Hepatocyte (in vitro differentiated cells): ENCODE data around the gene GCNA. TPM values are rescaled to one million over a fixed set of nuclear protein-coding genes. Genes with fewer than 3 reads are reported as not detected.
A peak's percentile ranks its signal among the peaks of the same experiment; 100 is the strongest.

Experiments used
- DNase-seq: peaks from one replicate; pipeline ENCODE4 v3.0.0-alpha.2; 2016; ENCODE audit warnings: low spot score
- H2AFZ ChIP-seq: fragments of 200-600 bp; sonication (generic); 2 replicates; pipeline ENCODE4 v1.6.0; 2016; ENCODE audit warnings: antibody characterized with exemption, mild to moderate bottlenecking
- H3K27ac ChIP-seq: fragments of 200-600 bp; sonication (generic); 2 replicates; pipeline ENCODE4 v1.5.1; 2016; ENCODE audit warnings: mild to moderate bottlenecking
- H3K27me3 ChIP-seq: fragments of 200-600 bp; sonication (generic); 2 replicates; pipeline ENCODE4 v1.6.1; 2016
- H3K36me3 ChIP-seq: fragments of 200-600 bp; sonication (generic); replicated peaks from 2 replicates; pipeline ENCODE4 v1.5.1; 2016; ENCODE audit warnings: low read depth; ENCODE audit not compliant: insufficient read depth
- H3K4me1 ChIP-seq: fragments of 200-600 bp; sonication (generic); 2 replicates; pipeline ENCODE4 v1.5.1; 2016; ENCODE audit warnings: mild to moderate bottlenecking, moderate library complexity; ENCODE audit not compliant: insufficient read depth
- H3K4me2 ChIP-seq: fragments of 200-600 bp; sonication (generic); 2 replicates; pipeline ENCODE4 v1.6.0; 2016
- H3K4me3 ChIP-seq: fragments of 200-600 bp; sonication (generic); 2 replicates; pipeline ENCODE4 v1.5.1; 2016; ENCODE audit warnings: mild to moderate bottlenecking
- H3K79me2 ChIP-seq: fragments of 200-600 bp; sonication (generic); 2 replicates; pipeline ENCODE4 v1.6.0; 2017; ENCODE audit warnings: mild to moderate bottlenecking
- H3K9me2 ChIP-seq: fragments of 200-600 bp; sonication (generic); replicated peaks from 2 replicates; pipeline ENCODE4 v1.6.0; 2017; ENCODE audit warnings: mild to moderate bottlenecking; ENCODE audit not compliant: insufficient read depth
- H3K9me3 ChIP-seq: fragments of 200-600 bp; sonication (generic); 2 replicates; pipeline ENCODE4 v1.5.1; 2016; ENCODE audit warnings: low read depth, mild to moderate bottlenecking
- H4K20me1 ChIP-seq: fragments of 200-600 bp; sonication (generic); 2 replicates; pipeline ENCODE4 v1.6.0; 2016; ENCODE audit warnings: mild to moderate bottlenecking; ENCODE audit not compliant: insufficient read depth, poor library complexity, severe bottlenecking
- CTCF ChIP-seq: fragments of 200-600 bp; sonication (generic); IDR thresholded peaks from 2 replicates; pipeline ENCODE4 v1.5.1; 2016; ENCODE audit warnings: antibody characterized with exemption, mild to moderate bottlenecking; ENCODE audit not compliant: poor library complexity
- EZH2 ChIP-seq: fragments of 200-600 bp; sonication (generic); IDR thresholded peaks from 2 replicates; pipeline ENCODE4 v1.6.1; 2016; ENCODE audit warnings: antibody characterized with exemption, mild to moderate bottlenecking, borderline replicate concordance
- EZH2phosphoT487 ChIP-seq: fragments of 200-600 bp; sonication (generic); IDR thresholded peaks from one replicate; pipeline ENCODE4 v1.6.1; 2018; ENCODE audit warnings: antibody characterized with exemption, mild to moderate bottlenecking, low read depth, moderate library complexity; ENCODE audit not compliant: unreplicated experiment, severe bottlenecking
- WGBS: methylation state at CpG from one replicate; pipeline ENCODE4 v1.1.6; 2016; ENCODE audit warnings: low lambda C conversion rate; ENCODE audit errors: missing lambda C conversion rate; 5-methylcytosine and 5-hydroxymethylcytosine counted together
- polyA plus RNA-seq: library from polyadenylated mRNA; unstranded; fragments of >200 nt; fragmentation: Nextera tagmentation; extraction: Ambion mirVana; gene quantifications from 2 replicates; pipeline ENCODE4 v1.2.1, GENCODE V29; 2016
- total RNA-seq: library from RNA; depleted of rRNA; stranded (reverse); fragments of >200 nt; gene quantifications from 2 replicates; pipeline ENCODE4 v1.2.3, GENCODE V29; 2014

The GCNA gene
- total and polyA plus RNA-seq, 2 experiments from 2014 or later = 0.42 to 0.50 TPM

GRCh38 chrX:71650333-71650969, 72.2 kb downstream of the GCNA start:
- H3K4me3 ChIP-seq = no peak overlapping the region
- H3K27me3 ChIP-seq = no peaks in the 10 kb centered on the region
- H2AFZ ChIP-seq = no peak overlapping the region
- no peak overlapping the region for H3K27ac ChIP-seq
- no peak for DNase-seq
- no peak overlapping the region for H3K4me2 ChIP-seq
- H3K4me1 ChIP-seq = no peaks in the 10 kb centered on the region
- H3K9me2 ChIP-seq = no peaks in the 10 kb centered on the region
- 73% methylated on average over 4 of the region's 4 CpGs for WGBS
- no peaks in the 10 kb centered on the region for H3K9me3 ChIP-seq
- H4K20me1 ChIP-seq = no peaks in the 10 kb centered on the region
- H3K79me2 ChIP-seq = no peaks in the 10 kb centered on the region
- TF ChIP-seq EZH2 (no peak), CTCF (peak; percentile 17)
- no peaks in the 10 kb centered on the region for H3K36me3 ChIP-seq

GRCh38 chrX:71652405-71652804, 74.2 kb downstream of the GCNA start:
- WGBS = 36% methylated on average over 2 of the region's 2 CpGs
- no peaks in the 10 kb centered on the region for H3K9me3 ChIP-seq
- H3K27ac ChIP-seq = no peak overlapping the region
- H3K36me3 ChIP-seq = no peaks in the 10 kb centered on the region
- DNase-seq = peak; percentile 64
- H3K79me2 ChIP-seq = no peaks in the 10 kb centered on the region
- no peaks in the 10 kb centered on the region for H3K27me3 ChIP-seq
- TF ChIP-seq EZH2 = no peak
- TF ChIP-seq CTCF = peak; percentile 57
- H3K4me1 ChIP-seq = no peaks in the 10 kb centered on the region
- H3K4me3 ChIP-seq = no peak overlapping the region
- H4K20me1 ChIP-seq = no peaks in the 10 kb centered on the region
- no peaks in the 10 kb centered on the region for H3K9me2 ChIP-seq
- no peak overlapping the region for H2AFZ ChIP-seq
- no peak overlapping the region for H3K4me2 ChIP-seq

- Histone ChIP-seq H3K4me3 (no peak overlapping the region), H3K36me3 (no peaks in the 10 kb centered on the region), H3K27ac (no peak overlapping the region), H3K9me3 (no peaks in the 10 kb centered on the region), H3K79me2 (no peaks in the 10 kb centered on the region), H3K4me1 (no peaks in the 10 kb centered on the region), H3K9me2 (no peaks in the 10 kb centered on the region), H2AFZ (no peak overlapping the region), H4K20me1 (no peaks in the 10 kb centered on the region), H3K4me2 (no peak overlapping the region), H3K27me3 (no peaks in the 10 kb centered on the region)
- DNase-seq = no peak
- TF ChIP-seq EZH2 (no peak), CTCF (no peak), EZH2phosphoT487 (no peak)
- 90% methylated on average over 2 of the region's 2 CpGs for WGBS
These were observed 75.1 kb downstream of the GCNA start for GRCh38 chrX:71653344-71653743.

- H4K20me1 ChIP-seq = no peaks in the 10 kb centered on the region
- TF ChIP-seq CTCF = no peak
- no peak for TF ChIP-seq EZH2
- TF ChIP-seq EZH2phosphoT487 = no peak
- no peaks in the 10 kb centered on the region for H3K9me3 ChIP-seq
- no peaks in the 10 kb centered on the region for H3K9me2 ChIP-seq
- H3K36me3 ChIP-seq = no peaks in the 10 kb centered on the region
- H3K27ac ChIP-seq = no peak overlapping the region
- H3K4me3 ChIP-seq = no peak overlapping the region
- no peaks in the 10 kb centered on the region for H3K4me1 ChIP-seq
- no peak overlapping the region for H3K4me2 ChIP-seq
- no peaks in the 10 kb centered on the region for H3K27me3 ChIP-seq
- no peak overlapping the region for H2AFZ ChIP-seq
- no peak for DNase-seq
- 77% methylated on average over 4 of the region's 4 CpGs for WGBS
- no peaks in the 10 kb centered on the region for H3K79me2 ChIP-seq
These were observed 79.0 kb downstream of the GCNA start for GRCh38 chrX:71657267-71657666.
